A549 (cell line): ENCODE data around the gene OSBPL8. TPM values are rescaled to one million over a fixed set of nuclear protein-coding genes. Genes with fewer than 3 reads are reported as not detected.

Experiments used
- ATAC-seq, 2 experiments: fragments of 200-7000 bp in 1 of 2; fragments of >200 bp in 1 of 2; cut with Nextera tagmentation in 1 of 2; cut with Tn5 transposase in 1 of 2; 3 replicates each; pipeline versions ENCODE4 v1.8.0 to v1.9.1; 2018 to 2020; ENCODE audit warnings: mild to moderate bottlenecking in 1 of 2, moderate library complexity in 1 of 2
- CTCF ChIA-PET: fragments of 300-600 bp; sonication (Branson Sonifier 250); formaldehyde crosslinking; extraction: SDS; loops from one replicate; lab custom pipeline; 2021; ENCODE audit warnings: antibody characterized with exemption, inconsistent platforms; lab: Yijun Ruan, JAX
- POLR2A ChIA-PET: fragments of 350-600 bp; formaldehyde crosslinking; extraction: SDS; loops from one replicate; lab custom pipeline; 2021; ENCODE audit warnings: antibody characterized with exemption, inconsistent platforms; lab: Yijun Ruan, JAX
- DNase-seq, 2 experiments: peaks; one replicate each; pipeline versions ENCODE4 v3.0.0 to v3.0.0-alpha.2; 2011 to 2016; ENCODE audit warnings: low read depth in 1 of 2, low spot score in 1 of 2
- FAIRE-seq: peaks from 2 replicates; lab custom pipeline; 2011; peaks lifted over from hg19 to GRCh38; lab: Jason Lieb, UNC
- H3K27ac ChIP-seq, 2 experiments: fragments of >200 bp; sonication (Bioruptor Twin); formaldehyde crosslinking; 3 replicates each; pipeline ENCODE4 v1.5.1; 2016 to 2017
- H3K4me1 ChIP-seq: fragments of >200 bp; sonication (Bioruptor Twin); formaldehyde crosslinking; 3 replicates; pipeline ENCODE4 v1.6.1; 2016
- H3K4me2 ChIP-seq: fragments of >200 bp; sonication (Bioruptor Twin); formaldehyde crosslinking; 3 replicates; pipeline ENCODE4 v1.6.1; 2016
- H3K4me3 ChIP-seq: fragments of >200 bp; sonication (Bioruptor Twin); formaldehyde crosslinking; 3 replicates; pipeline ENCODE4 v1.5.1; 2016
- H3K9me3 ChIP-seq: fragments of >200 bp; sonication (Bioruptor Twin); formaldehyde crosslinking; 3 replicates; pipeline ENCODE4 v1.6.1; 2016
- BCL3 ChIP-seq: fragments of >200 bp; sonication (Bioruptor Twin); formaldehyde crosslinking; IDR thresholded peaks from 3 replicates; pipeline ENCODE4 v1.6.1; 2016
- CBX8 ChIP-seq: fragments of 200-600 bp; sonication (generic); IDR thresholded peaks from 2 replicates; pipeline ENCODE4 v1.6.1; 2016
- CEBPB ChIP-seq, 2 experiments: fragments of >200 bp in 1 of 2; sonication (Bioruptor Twin) in 1 of 2; formaldehyde crosslinking in 1 of 2; IDR thresholded peaks; 2 replicates each; pipeline ENCODE4 v1.6.1; 2012 to 2016
- CTCF ChIP-seq: fragments of >200 bp; sonication (Bioruptor Twin); formaldehyde crosslinking; IDR thresholded peaks from 3 replicates; pipeline ENCODE4 v1.5.1; 2016
- EHF ChIP-seq: fragments of 250-450 bp; sonication (Bioruptor Pico); IDR thresholded peaks from 2 replicates; pipeline ENCODE4 v1.5.0; 2020; ENCODE audit warnings: mild to moderate bottlenecking
- FOSB ChIP-seq: fragments of 250-450 bp; sonication (Bioruptor Pico); IDR thresholded peaks from 2 replicates; pipeline ENCODE4 v1.5.0; 2020; ENCODE audit warnings: mild to moderate bottlenecking, moderate library complexity
- GATA3 ChIP-seq: IDR thresholded peaks from 2 replicates; pipeline ENCODE4 v1.6.1; 2012; ENCODE audit warnings: borderline replicate concordance
- HDAC2 ChIP-seq: fragments of 200-600 bp; sonication (generic); IDR thresholded peaks from 2 replicates; pipeline ENCODE4 v1.6.1; 2016
- HOXA7 ChIP-seq: fragments of 250-450 bp; sonication (Bioruptor Pico); IDR thresholded peaks from 2 replicates; pipeline ENCODE4 v1.5.0; 2020; ENCODE audit warnings: mild to moderate bottlenecking, moderate library complexity
- JUNB ChIP-seq: fragments of >200 bp; sonication (Bioruptor Twin); formaldehyde crosslinking; IDR thresholded peaks from 2 replicates; pipeline ENCODE4 v1.6.1; 2016
- KDM5A ChIP-seq: fragments of 200-600 bp; sonication (generic); IDR thresholded peaks from 2 replicates; pipeline ENCODE4 v1.6.1; 2016; ENCODE audit warnings: antibody characterized with exemption, mild to moderate bottlenecking
- MYC ChIP-seq: IDR thresholded peaks from 2 replicates; pipeline ENCODE4 v1.6.1; 2012; ENCODE audit warnings: mild to moderate bottlenecking, inconsistent platforms, low read length, improper control_type of control experiment, borderline replicate concordance
- NPAS2 ChIP-seq: fragments of 250-450 bp; sonication (Bioruptor Pico); IDR thresholded peaks from 2 replicates; pipeline ENCODE4 v1.8.0; 2022; ENCODE audit warnings: mild to moderate bottlenecking, moderate library complexity, borderline replicate concordance
- NR3C1 ChIP-seq: fragments of >200 bp; sonication (Bioruptor Twin); formaldehyde crosslinking; IDR thresholded peaks from 3 replicates; pipeline ENCODE4 v1.6.1; 2017
- PHF8 ChIP-seq: fragments of 200-600 bp; sonication (generic); IDR thresholded peaks from 2 replicates; pipeline ENCODE4 v1.6.1; 2016; ENCODE audit warnings: low read depth, mild to moderate bottlenecking, antibody characterized with exemption, moderate library complexity, borderline replicate concordance
- POLR2A ChIP-seq: IDR thresholded peaks from 2 replicates; pipeline ENCODE4 v1.6.1; 2012; ENCODE audit warnings: mild to moderate bottlenecking, low read length
- REST ChIP-seq: fragments of 200-600 bp; sonication (generic); IDR thresholded peaks from 2 replicates; pipeline ENCODE4 v1.6.1; 2016; ENCODE audit warnings: antibody characterized with exemption, mild to moderate bottlenecking, moderate library complexity
- RFX5 ChIP-seq: fragments of 450-650 bp; IDR thresholded peaks from 2 replicates; pipeline ENCODE4 v1.7.1; 2014; ENCODE audit warnings: antibody characterized with exemption, mild to moderate bottlenecking, moderate library complexity
- SREBF2 ChIP-seq: fragments of 450-650 bp; IDR thresholded peaks from 2 replicates; pipeline ENCODE4 v1.6.1; 2014; ENCODE audit warnings: mild to moderate bottlenecking, moderate library complexity
- USF2 ChIP-seq: fragments of 450-650 bp; IDR thresholded peaks from 2 replicates; pipeline ENCODE4 v1.6.1; 2014; ENCODE audit warnings: antibody characterized with exemption
- ZC3H11A ChIP-seq: fragments of 450-650 bp; IDR thresholded peaks from 2 replicates; pipeline ENCODE4 v1.6.1; 2014; ENCODE audit warnings: antibody characterized with exemption, mild to moderate bottlenecking
- ZFP36 ChIP-seq: fragments of 450-650 bp; IDR thresholded peaks from 2 replicates; pipeline ENCODE4 v1.6.1; 2014; ENCODE audit warnings: borderline replicate concordance; ENCODE audit not compliant: partially characterized antibody
- WGBS: methylation state at CpG from one replicate; pipeline ENCODE4 v1.1.6; 2017; ENCODE audit errors: missing lambda C conversion rate; 5-methylcytosine and 5-hydroxymethylcytosine counted together
- polyA plus RNA-seq, 4 experiments: library from polyadenylated mRNA; depleted of rRNA in 3 of 4; stranded (reverse); fragments of >200 nt; fragmentation: RNase III in 1 of 4; extraction: RNeasy Plus Mini Kit Qiagen cat#74134 plus additional on column Dnase treatment in 1 of 4; gene quantifications; 2 replicates in 3 of 4; 3 replicates in 1 of 4; pipeline ENCODE4 v1.2.3, GENCODE V29; 2011 to 2017

Gene OSBPL8
- polyA plus RNA-seq, 2 of the 4 experiments (the other 2 are of a cell fraction): 15.4 to 43.2 TPM

GRCh38 chr12:76568130-76568529 lies 8.6 kb upstream of the OSBPL8 start:
- no peaks in the 10 kb centered on the region for H3K4me1 ChIP-seq
- DNase-seq (no peak), ATAC-seq (no peak), FAIRE-seq (no peak)
- H3K4me3 ChIP-seq: no peak overlapping the region
- ChIA-PET CTCF (no interaction called here), POLR2A (no interaction called here)
- H3K27ac ChIP-seq: no peak overlapping the region
- TF ChIP-seq NR3C1: no peak
- TF ChIP-seq USF2: no peak
- TF ChIP-seq CTCF: no peak
- no peak for TF ChIP-seq CEBPB (IDR thresholded peaks at IDR 0.05)
- no peak for TF ChIP-seq RFX5
- TF ChIP-seq KDM5A: no peak
- no peak for TF ChIP-seq BCL3
- WGBS: 88% methylated on average over 3 of the region's 3 CpGs
- no peak overlapping the region for H3K4me2 ChIP-seq
- no peaks in the 10 kb centered on the region for H3K9me3 ChIP-seq

GRCh38 chr12:76563061-76563460 lies 3.5 kb upstream of the OSBPL8 start:
- H3K4me3 ChIP-seq: no peak overlapping the region
- DNase-seq (no peak), ATAC-seq (no peak), FAIRE-seq (no peak)
- 0 out of 3 replicates have a peak, but pooled peaks cover 3% of the 10 kb centered on the region for H3K4me1 ChIP-seq
- H3K9me3 ChIP-seq: no peaks in the 10 kb centered on the region
- ChIA-PET CTCF (no interaction called here), POLR2A (no interaction called here)
- H3K27ac ChIP-seq: no peak overlapping the region
- H3K4me2 ChIP-seq: no peak overlapping the region
- WGBS: 56% methylated on average over 2 of the region's 2 CpGs
- no peak for TF ChIP-seq HDAC2
- no peak for TF ChIP-seq ZC3H11A
- TF ChIP-seq JUNB: no peak
- no peak for TF ChIP-seq RFX5
- no peak for TF ChIP-seq NPAS2 (CRISPR knock-in tag)
- no peak for TF ChIP-seq EHF
- no peak for TF ChIP-seq GATA3
- TF ChIP-seq SREBF2: no peak
- no peak for TF ChIP-seq PHF8
- no peak for TF ChIP-seq FOSB (CRISPR knock-in tag)

- ChIA-PET CTCF (interaction anchor here (0.6 to 1.0 kb wide), 2 partner anchors 26 to 449 kb away, joined by 3 read pairs; no protein-coding TSS in a partner anchor), POLR2A (no interaction called here)
- no peaks in the 10 kb centered on the region for H3K9me3 ChIP-seq
- no peak for TF ChIP-seq HOXA7 (CRISPR knock-in tag)
- no peak for TF ChIP-seq MYC
- no peak for TF ChIP-seq ZFP36
- TF ChIP-seq REST: no peak
- TF ChIP-seq POLR2A: no peak
- TF ChIP-seq CBX8: no peak
- DNase-seq: no peak
- H3K4me2 ChIP-seq: no peak overlapping the region
- 82% methylated on average over 3 of the region's 3 CpGs for whole genome bisulfite sequencing
- H3K27ac ChIP-seq: no peak overlapping the region
- 0 out of 3 replicates have a peak, but pooled peaks cover 8% of the 10 kb centered on the region for H3K4me1 ChIP-seq
- ATAC-seq: no peak
- no peak overlapping the region for H3K4me3 ChIP-seq
- no peak for FAIRE-seq
Observed at GRCh38 chr12:76562130-76562529, 2.6 kb upstream of the OSBPL8 start.
